H9 (cell line): ENCODE measurements around the gene KLHDC7B. TPM values are rescaled to one million over a fixed set of nuclear protein-coding genes. Genes with fewer than 3 reads are reported as not detected.

Source experiments
- DNase-seq: peaks from one replicate; pipeline ENCODE4 v3.0.0-alpha.2; 2017
- H2AFZ ChIP-seq: one replicate; pipeline ENCODE4 v1.6.1; 2013; ENCODE audit warnings: mild to moderate bottlenecking, low read length, control low read depth, moderate library complexity
- H2AK5ac ChIP-seq: 2 replicates; pipeline ENCODE4 v1.6.1; 2013; ENCODE audit warnings: low read length, control low read depth, mixed read lengths; ENCODE audit not compliant: insufficient read length
- H2BK120ac ChIP-seq: one replicate; pipeline ENCODE4 v1.6.1; 2013; ENCODE audit warnings: low read depth, mild to moderate bottlenecking, low read length, control low read depth, inconsistent platforms; ENCODE audit not compliant: poor library complexity, severe bottlenecking
- H2BK12ac ChIP-seq: 2 replicates; pipeline ENCODE4 v1.6.1; 2013; ENCODE audit warnings: low read length, control low read depth, mixed read lengths, low read depth; ENCODE audit not compliant: insufficient read length
- H2BK15ac ChIP-seq: 2 replicates; pipeline ENCODE4 v1.6.1; 2013; ENCODE audit warnings: low read depth, low read length, control low read depth
- H2BK20ac ChIP-seq: one replicate; pipeline ENCODE4 v1.6.1; 2013; ENCODE audit warnings: low read depth, mild to moderate bottlenecking, low read length, control low read depth, inconsistent platforms; ENCODE audit not compliant: poor library complexity, severe bottlenecking
- H2BK5ac ChIP-seq: 2 replicates; pipeline ENCODE4 v1.6.1; 2013; ENCODE audit warnings: low read length, control low read depth, mixed read lengths; ENCODE audit not compliant: insufficient read length
- H3K14ac ChIP-seq: 2 replicates; pipeline ENCODE4 v1.6.1; 2013; ENCODE audit warnings: low read length, control low read depth; ENCODE audit not compliant: insufficient read depth
- H3K18ac ChIP-seq: 2 replicates; pipeline ENCODE4 v1.6.1; 2013; ENCODE audit warnings: low read depth, mild to moderate bottlenecking, mixed read lengths, low read length, control low read depth; ENCODE audit not compliant: insufficient read length
- H3K23ac ChIP-seq: 2 replicates; pipeline ENCODE4 v1.6.1; 2013; ENCODE audit warnings: low read length, control low read depth, mixed read lengths, low read depth; ENCODE audit not compliant: insufficient read length
- H3K23me2 ChIP-seq: 2 replicates; pipeline ENCODE4 v1.6.1; 2013; ENCODE audit warnings: low read depth, mild to moderate bottlenecking, mixed read lengths, low read length, control low read depth; ENCODE audit not compliant: insufficient read length, poor library complexity, severe bottlenecking
- H3K27ac ChIP-seq: 2 replicates; pipeline ENCODE4 v1.5.1; 2013; ENCODE audit warnings: low read length, control low read depth, mixed read lengths, low read depth; ENCODE audit not compliant: insufficient read length
- H3K27me3 ChIP-seq: 2 replicates; pipeline ENCODE4 v1.6.1; 2013; ENCODE audit warnings: low read length, control low read depth, inconsistent platforms; ENCODE audit not compliant: insufficient read depth
- H3K4ac ChIP-seq: 2 replicates; pipeline ENCODE4 v1.6.1; 2013; ENCODE audit warnings: low read depth, mild to moderate bottlenecking, control low read depth, inconsistent platforms, low read length, moderate library complexity
- H3K4me1 ChIP-seq: 2 replicates; pipeline ENCODE4 v1.6.1; 2013; ENCODE audit warnings: low read length, control low read depth, inconsistent platforms; ENCODE audit not compliant: insufficient read depth
- H3K4me2 ChIP-seq: 2 replicates; pipeline ENCODE4 v1.6.1; 2013; ENCODE audit warnings: low read length, control low read depth, mixed read lengths; ENCODE audit not compliant: insufficient read length, insufficient read depth
- H3K56ac ChIP-seq: 2 replicates; pipeline ENCODE4 v1.6.1; 2013; ENCODE audit warnings: low read depth, mild to moderate bottlenecking, mixed read lengths, low read length, control low read depth; ENCODE audit not compliant: insufficient read length
- H3K79me1 ChIP-seq: 2 replicates; pipeline ENCODE4 v1.6.1; 2013; ENCODE audit warnings: low read depth, mild to moderate bottlenecking, moderate library complexity, low read length, control low read depth, inconsistent platforms; ENCODE audit not compliant: insufficient read depth, poor library complexity, severe bottlenecking
- H3K79me2 ChIP-seq: 2 replicates; pipeline ENCODE4 v1.6.1; 2013; ENCODE audit warnings: low read length, control low read depth, inconsistent platforms; ENCODE audit not compliant: insufficient read depth
- H3K9ac ChIP-seq: 2 replicates; pipeline ENCODE4 v1.6.1; 2013; ENCODE audit warnings: low read length, control low read depth, mixed read lengths; ENCODE audit not compliant: insufficient read length; ENCODE audit errors: extremely low read depth
- H3K9me3 ChIP-seq: one replicate; pipeline ENCODE4 v1.6.1; 2013; ENCODE audit warnings: low read depth, low read length, inconsistent platforms; ENCODE audit not compliant: control insufficient read depth
- H3T11ph ChIP-seq: one replicate; pipeline ENCODE4 v1.6.1; 2013; ENCODE audit warnings: mild to moderate bottlenecking, low read length, control low read depth, inconsistent platforms
- H4K20me1 ChIP-seq: one replicate; pipeline ENCODE4 v1.6.1; 2013; ENCODE audit not compliant: control insufficient read depth, insufficient read length, insufficient read depth
- H4K5ac ChIP-seq: 2 replicates; pipeline ENCODE4 v1.6.1; 2013; ENCODE audit warnings: low read depth, mild to moderate bottlenecking, mixed read lengths, low read length, control low read depth; ENCODE audit not compliant: insufficient read length
- H4K8ac ChIP-seq: replicated peaks from 2 replicates; pipeline ENCODE4 v1.6.1; 2013; ENCODE audit warnings: low read length, control low read depth, mixed read lengths, low read depth; ENCODE audit not compliant: insufficient read length
- H4K91ac ChIP-seq: 2 replicates; pipeline ENCODE4 v1.6.1; 2013; ENCODE audit warnings: low read depth, mild to moderate bottlenecking, moderate library complexity, mixed read lengths, low read length, control low read depth; ENCODE audit not compliant: insufficient read length
- H3K27ac Mint-ChIP-seq, 3 experiments: 2 replicates in 2 of 3; 3 replicates in 1 of 3; pipeline ENCODE4 v1.8.0; 2020 to 2021; ENCODE audit warnings: mixed read lengths in 3 of 3, mild to moderate bottlenecking in 1 of 3, moderate library complexity in 1 of 3
- H3K27me3 Mint-ChIP-seq: 2 replicates; pipeline ENCODE4 v1.8.0; 2021; ENCODE audit warnings: low read depth, mild to moderate bottlenecking, moderate library complexity, mixed read lengths
- H3K36me3 Mint-ChIP-seq, 3 experiments: 2 replicates in 2 of 3; 3 replicates in 1 of 3; pipeline ENCODE4 v1.8.0; 2020 to 2021; ENCODE audit warnings: low read depth in 3 of 3, mixed read lengths in 3 of 3; ENCODE audit not compliant: insufficient read depth in 1 of 3
- H3K4me1 Mint-ChIP-seq, 2 experiments: 2 replicates each; pipeline ENCODE4 v1.8.0; 2020; ENCODE audit warnings: mixed read lengths in 2 of 2
- H3K4me3 Mint-ChIP-seq, 2 experiments: 2 replicates in 1 of 2; 3 replicates in 1 of 2; pipeline ENCODE4 v1.8.0; 2020 to 2021; ENCODE audit warnings: mild to moderate bottlenecking in 2 of 2, mixed read lengths in 2 of 2, moderate library complexity in 1 of 2
- H3K9me3 Mint-ChIP-seq, 2 experiments: 2 replicates in 1 of 2; 3 replicates in 1 of 2; pipeline ENCODE4 v1.8.0; 2020; ENCODE audit warnings: mild to moderate bottlenecking in 2 of 2, mixed read lengths in 2 of 2, moderate library complexity in 1 of 2
- CTCF ChIP-seq: fragments of 200-600 bp; sonication (generic); conservative IDR thresholded peaks from 3 replicates; pipeline ENCODE4 v1.8.0; 2021; ENCODE audit warnings: antibody characterized with exemption, mild to moderate bottlenecking
- WGBS: extraction: QIAGEN DNeasy Blood & Tissue Kit; methylation state at CpG from one replicate; pipeline ENCODE4 v1.1.7; 2013; ENCODE audit warnings: missing lambda C conversion rate, low lambda C conversion rate, mixed read lengths; ENCODE audit not compliant: insufficient read length; ENCODE audit errors: extremely low coverage; 5-methylcytosine and 5-hydroxymethylcytosine counted together
- total RNA-seq: library from RNA; stranded (reverse); gene quantifications from 2 replicates; pipeline ENCODE4 v1.2.1, GENCODE V29; 2021

The KLHDC7B gene
- total RNA-seq, 1 experiment from 2014 or later, result not detected

- no peak overlapping the region for H2BK5ac ChIP-seq
- H2AK5ac ChIP-seq, result no peak overlapping the region
- no peaks in the 10 kb centered on the region for H3K27me3 Mint-ChIP-seq
- no peak overlapping the region for H3K56ac ChIP-seq
- no peak overlapping the region for H3K27ac ChIP-seq
- peaks cover 3% of the 10 kb centered on the region for H3K79me1 ChIP-seq
- H3K27me3 ChIP-seq, result no peaks in the 10 kb centered on the region
- no peaks in the 10 kb centered on the region for H3K4me1 Mint-ChIP-seq
- H4K5ac ChIP-seq, result no peak overlapping the region
- H3K4me3 Mint-ChIP-seq, result no peak overlapping the region
- H3K14ac ChIP-seq, result no peak overlapping the region
- no peak overlapping the region for H4K91ac ChIP-seq
- no peak overlapping the region for H2BK12ac ChIP-seq
- H3K18ac ChIP-seq, result no peak overlapping the region
- no peak overlapping the region for H3K23ac ChIP-seq
- no peaks in the 10 kb centered on the region for H3K23me2 ChIP-seq
- H3T11ph ChIP-seq, result no peak overlapping the region
- H4K8ac ChIP-seq, result no peak overlapping the region
- H3K9me3 Mint-ChIP-seq, result no peaks in the 10 kb centered on the region
- peaks cover 3% of the 10 kb centered on the region for H4K20me1 ChIP-seq
- peaks cover 5 to 49% (median 42%) of the 10 kb centered on the region in 3 experiments for H3K36me3 Mint-ChIP-seq
- no peaks in the 10 kb centered on the region for H3K4me1 ChIP-seq
- DNase-seq, result no peak
- no peaks in the 10 kb centered on the region for H3K9me3 ChIP-seq
- peaks cover 4% of the 10 kb centered on the region; the same call in 1 of the 2 replicates for H3K79me2 ChIP-seq
- peak overlapping the region in 1 of 3 experiments; percentile 2; a peak in 3 of 7 replicates for H3K27ac Mint-ChIP-seq
- H2BK15ac ChIP-seq, result no peak overlapping the region
- no peak overlapping the region for H3K4ac ChIP-seq
- no peak overlapping the region for H2BK20ac ChIP-seq
- H3K4me2 ChIP-seq, result no peak overlapping the region
- WGBS, result no CpG with 5 or more reads among the region's 8 CpGs
- no peak overlapping the region for H2BK120ac ChIP-seq
- H3K9ac ChIP-seq, result no peak overlapping the region
- H2AFZ ChIP-seq, result no peak overlapping the region
- TF ChIP-seq CTCF, result no peak
Measured at GRCh38 chr22:50516068-50516467, 29.6 kb upstream of the KLHDC7B start.
